A549 (cell line): ENCODE measurements around the gene RAPGEF6. TPM values are rescaled to one million over a fixed set of nuclear protein-coding genes. Genes with fewer than 3 reads are reported as not detected.

ENCODE experiments used
- ATAC-seq, 2 experiments: fragments of 200-7000 bp in 1 of 2; fragments of >200 bp in 1 of 2; cut with Nextera tagmentation in 1 of 2; cut with Tn5 transposase in 1 of 2; 3 replicates each; pipeline versions ENCODE4 v1.8.0 to v1.9.1; 2018 to 2020; ENCODE audit warnings: mild to moderate bottlenecking in 1 of 2, moderate library complexity in 1 of 2
- CTCF ChIA-PET: fragments of 300-600 bp; sonication (Branson Sonifier 250); formaldehyde crosslinking; extraction: SDS; loops from one replicate; lab custom pipeline; 2021; ENCODE audit warnings: antibody characterized with exemption, inconsistent platforms; lab: Yijun Ruan, JAX
- POLR2A ChIA-PET: fragments of 350-600 bp; formaldehyde crosslinking; extraction: SDS; loops from one replicate; lab custom pipeline; 2021; ENCODE audit warnings: antibody characterized with exemption, inconsistent platforms; lab: Yijun Ruan, JAX
- DNase-seq, 2 experiments: peaks; one replicate each; pipeline versions ENCODE4 v3.0.0 to v3.0.0-alpha.2; 2011 to 2016; ENCODE audit warnings: low read depth in 1 of 2, low spot score in 1 of 2
- FAIRE-seq: peaks from 2 replicates; lab custom pipeline; 2011; peaks lifted over from hg19 to GRCh38; lab: Jason Lieb, UNC
- H3K27ac ChIP-seq, 2 experiments: fragments of >200 bp; sonication (Bioruptor Twin); formaldehyde crosslinking; 3 replicates each; pipeline ENCODE4 v1.5.1; 2016 to 2017
- H3K4me1 ChIP-seq: fragments of >200 bp; sonication (Bioruptor Twin); formaldehyde crosslinking; 3 replicates; pipeline ENCODE4 v1.6.1; 2016
- H3K4me2 ChIP-seq: fragments of >200 bp; sonication (Bioruptor Twin); formaldehyde crosslinking; 3 replicates; pipeline ENCODE4 v1.6.1; 2016
- H3K4me3 ChIP-seq: fragments of >200 bp; sonication (Bioruptor Twin); formaldehyde crosslinking; 3 replicates; pipeline ENCODE4 v1.5.1; 2016
- H3K9me3 ChIP-seq: fragments of >200 bp; sonication (Bioruptor Twin); formaldehyde crosslinking; 3 replicates; pipeline ENCODE4 v1.6.1; 2016
- CHD2 ChIP-seq: fragments of 150-350 bp; IDR thresholded peaks from 2 replicates; pipeline ENCODE4 v1.6.1; 2014; ENCODE audit warnings: low read length; ENCODE audit not compliant: partially characterized antibody
- EP300 ChIP-seq, 2 experiments: fragments of >200 bp; sonication (Bioruptor Twin); formaldehyde crosslinking; IDR thresholded peaks; 2 replicates in 1 of 2; 3 replicates in 1 of 2; pipeline ENCODE4 v1.6.1; 2016 to 2017
- FOXS1 ChIP-seq: fragments of 250-450 bp; sonication (Bioruptor Pico); IDR thresholded peaks from 2 replicates; pipeline ENCODE4 v1.5.0; 2020; ENCODE audit warnings: mild to moderate bottlenecking, moderate library complexity
- NFE2L2 ChIP-seq: fragments of 150-350 bp; conservative IDR thresholded peaks from 2 replicates; pipeline ENCODE4 v1.6.1; 2014; ENCODE audit warnings: low read length
- NPAS2 ChIP-seq: fragments of 250-450 bp; sonication (Bioruptor Pico); IDR thresholded peaks from 2 replicates; pipeline ENCODE4 v1.8.0; 2022; ENCODE audit warnings: mild to moderate bottlenecking, moderate library complexity, borderline replicate concordance
- POLR2AphosphoS2 ChIP-seq: conservative IDR thresholded peaks from 2 replicates; pipeline ENCODE4 v1.6.1; 2012; ENCODE audit warnings: low read length, improper control_type of control experiment, inconsistent platforms
- TFCP2L1 ChIP-seq: fragments of 250-450 bp; sonication (Bioruptor Pico); IDR thresholded peaks from 2 replicates; pipeline ENCODE4 v1.5.0; 2021; ENCODE audit warnings: mild to moderate bottlenecking
- WGBS: methylation state at CpG from one replicate; pipeline ENCODE4 v1.1.6; 2017; ENCODE audit errors: missing lambda C conversion rate; 5-methylcytosine and 5-hydroxymethylcytosine counted together
- polyA plus RNA-seq, 4 experiments: library from polyadenylated mRNA; depleted of rRNA in 3 of 4; stranded (reverse); fragments of >200 nt; fragmentation: RNase III in 1 of 4; extraction: RNeasy Plus Mini Kit Qiagen cat#74134 plus additional on column Dnase treatment in 1 of 4; gene quantifications; 2 replicates in 3 of 4; 3 replicates in 1 of 4; pipeline ENCODE4 v1.2.3, GENCODE V29; 2011 to 2017
- TF ChIP-seq, protein P1 (sequence below): fragments of >200 bp; sonication (Bioruptor Twin); formaldehyde crosslinking; IDR thresholded peaks from 3 replicates; pipeline ENCODE4 v1.6.1; 2016
- TF ChIP-seq, protein P2 (sequence below): fragments of 200-600 bp; sonication (generic); IDR thresholded peaks from 2 replicates; pipeline ENCODE4 v1.6.1; 2016; ENCODE audit warnings: antibody characterized with exemption, mild to moderate bottlenecking, moderate library complexity
- TF ChIP-seq, protein P3 (sequence below): IDR thresholded peaks from 2 replicates; pipeline ENCODE4 v1.6.1; 2012

Gene RAPGEF6
- polyA plus RNA-seq, 2 of the 4 experiments (the other 2 are of a cell fraction) = 5.9 to 15.2 TPM

DNA sequence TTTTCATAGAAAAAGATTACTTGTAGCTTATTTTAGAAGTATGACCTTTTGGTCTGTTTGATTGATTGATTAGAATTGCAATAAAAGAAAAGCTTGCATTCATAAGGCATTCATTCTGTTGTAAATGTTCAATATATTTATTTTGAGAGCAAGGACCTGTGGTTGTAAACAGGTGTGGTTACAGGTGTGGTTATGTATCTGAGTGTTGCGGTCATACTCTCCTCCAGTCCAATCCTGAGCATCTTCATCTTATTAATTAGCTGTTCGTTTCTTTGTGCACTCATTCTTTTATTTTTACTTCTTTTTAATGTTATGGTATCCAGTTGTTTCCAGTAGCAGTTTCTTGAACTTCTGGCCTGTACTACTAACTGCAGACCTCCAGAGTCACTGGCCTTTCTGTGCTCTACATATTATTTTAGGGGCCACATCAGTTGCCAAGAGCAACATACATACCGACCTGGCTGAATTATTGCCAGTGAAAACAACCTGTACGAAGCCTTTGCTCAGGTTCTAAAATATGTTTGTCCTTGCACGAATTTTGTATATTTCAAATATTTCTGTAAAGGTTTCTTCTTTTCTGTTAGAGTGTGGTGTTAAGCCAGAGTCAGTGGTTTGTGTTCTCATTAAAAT lies 242.4 kb downstream of the RAPGEF6 start:
- TF ChIP-seq CHD2 = no peak
- no peak for TF ChIP-seq TFCP2L1 (CRISPR knock-in tag)
- TF ChIP-seq, all 56 proteins: peak for 0
- Histone ChIP-seq H3K4me1 (peaks cover 9% of the 10 kb centered on the region; the same call in 1 of the 3 replicates), H3K4me3 (no peak overlapping the region), H3K27ac (no peak overlapping the region), H3K4me2 (no peak overlapping the region), H3K9me3 (no peaks in the 10 kb centered on the region)
- FAIRE-seq (no peak), DNase-seq (no peak), ATAC-seq (no peak)
- ChIA-PET CTCF (interaction anchor here (3.3 kb wide), 1 partner anchor 10 kb away, joined by 9 read pairs; no protein-coding TSS in a partner anchor), POLR2A (no interaction called here)
- 77% methylated on average over 5 of the region's 5 CpGs for WGBS

DNA sequence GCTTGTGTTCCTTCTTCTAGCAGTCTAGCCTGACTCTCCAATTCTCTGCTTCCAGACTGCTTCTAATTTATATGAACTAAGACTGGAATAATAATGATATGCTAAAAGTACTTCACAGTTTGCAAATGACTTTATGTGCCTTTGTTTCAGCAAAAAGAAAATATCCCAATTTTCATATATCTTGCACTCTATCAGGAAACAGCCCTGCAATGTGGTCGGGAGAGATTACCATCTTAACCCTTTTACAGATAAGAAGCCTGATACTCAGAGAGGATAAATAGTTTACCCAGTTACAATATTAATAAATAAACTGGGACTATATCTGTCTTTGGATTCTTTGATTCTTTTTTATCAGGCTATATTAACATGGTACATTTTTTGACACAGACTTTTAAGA lies 245.2 kb downstream of the RAPGEF6 start:
- 76% methylated on average over 1 of the region's 1 CpG for WGBS

DNA sequence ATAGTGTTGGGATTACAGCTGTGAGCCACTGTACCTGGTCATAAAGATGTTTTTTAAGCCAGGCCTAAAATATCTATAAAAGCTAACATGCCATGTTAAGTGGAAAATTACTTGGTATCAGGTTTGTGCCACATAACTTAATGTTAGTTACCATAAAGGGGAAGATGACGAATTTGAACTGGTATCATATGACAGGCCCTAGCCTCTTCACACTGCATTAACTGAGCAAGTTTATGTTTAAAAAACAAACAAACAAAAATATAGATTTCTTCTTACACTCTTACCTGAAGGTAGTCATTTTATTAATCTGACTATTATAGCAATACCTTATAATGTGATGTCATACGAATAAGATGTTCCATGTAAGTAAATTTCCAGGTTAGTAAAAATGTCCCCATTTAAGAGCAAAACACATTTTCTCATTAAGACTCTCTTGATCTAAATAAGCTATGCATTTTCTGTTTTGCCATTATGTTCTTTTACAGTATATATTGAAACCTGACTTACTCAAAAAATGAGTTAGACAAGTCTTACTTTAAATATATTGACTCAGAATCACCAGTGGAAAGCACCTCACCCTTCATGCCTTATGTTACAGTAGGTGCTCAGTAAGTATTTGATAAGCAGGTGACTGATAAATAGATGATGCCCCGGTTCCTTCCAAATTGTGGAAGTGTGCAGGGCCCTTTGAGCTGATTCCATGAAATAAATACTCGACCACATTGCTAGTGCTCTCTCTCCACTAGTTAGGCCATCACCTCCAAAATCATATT lies 245.7 kb downstream of the RAPGEF6 start:
- Histone ChIP-seq H3K4me1 (peaks cover 7% of the 10 kb centered on the region; the same call in 1 of the 3 replicates), H3K27ac (no peak overlapping the region), H3K9me3 (no peaks in the 10 kb centered on the region), H3K4me2 (no peak overlapping the region), H3K4me3 (no peak overlapping the region)
- POLR2A ChIA-PET = interaction anchor here (1.0 kb wide), 1 partner anchor 126 kb away, joined by 3 read pairs; the partner anchor contains the start of gene CDC42SE2
- FAIRE-seq (no peak), ATAC-seq (no peak), DNase-seq (no peak)
- 95% methylated on average over 4 of the region's 4 CpGs for WGBS
- CTCF ChIA-PET = interaction anchor here (0.6 to 1.6 kb wide), 3 partner anchors 12 to 181 kb away, joined by 3 read pairs; no protein-coding TSS in a partner anchor
- TF ChIP-seq TFCP2L1 (CRISPR knock-in tag) = no peak
- TF ChIP-seq, protein P1, sequence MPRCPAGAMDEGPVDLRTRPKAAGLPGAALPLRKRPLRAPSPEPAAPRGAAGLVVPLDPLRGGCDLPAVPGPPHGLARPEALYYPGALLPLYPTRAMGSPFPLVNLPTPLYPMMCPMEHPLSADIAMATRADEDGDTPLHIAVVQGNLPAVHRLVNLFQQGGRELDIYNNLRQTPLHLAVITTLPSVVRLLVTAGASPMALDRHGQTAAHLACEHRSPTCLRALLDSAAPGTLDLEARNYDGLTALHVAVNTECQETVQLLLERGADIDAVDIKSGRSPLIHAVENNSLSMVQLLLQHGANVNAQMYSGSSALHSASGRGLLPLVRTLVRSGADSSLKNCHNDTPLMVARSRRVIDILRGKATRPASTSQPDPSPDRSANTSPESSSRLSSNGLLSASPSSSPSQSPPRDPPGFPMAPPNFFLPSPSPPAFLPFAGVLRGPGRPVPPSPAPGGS = no peak
- TF ChIP-seq POLR2AphosphoS2 = no peak
- TF ChIP-seq FOXS1 (CRISPR knock-in tag) = no peak

More for the DNA sequence above, 245.2 kb downstream of the RAPGEF6 start:
- Histone ChIP-seq H3K4me2 (no peak overlapping the region), H3K27ac (no peak overlapping the region)
- ChIA-PET POLR2A (interaction anchor here (1.0 kb wide), 1 partner anchor 126 kb away, joined by 3 read pairs; the partner anchor contains the start of gene CDC42SE2), CTCF (interaction anchor here (1.4 to 1.6 kb wide), 2 partner anchors 13 to 26 kb away, joined by 3 read pairs; no protein-coding TSS in a partner anchor)
- no peak for FAIRE-seq
- TF ChIP-seq FOXS1 (CRISPR knock-in tag) (no peak), EP300 (IDR thresholded peaks at IDR 0.05) (no peak), NFE2L2 (no peak), NPAS2 (CRISPR knock-in tag) (no peak)
- TF ChIP-seq, protein P2, sequence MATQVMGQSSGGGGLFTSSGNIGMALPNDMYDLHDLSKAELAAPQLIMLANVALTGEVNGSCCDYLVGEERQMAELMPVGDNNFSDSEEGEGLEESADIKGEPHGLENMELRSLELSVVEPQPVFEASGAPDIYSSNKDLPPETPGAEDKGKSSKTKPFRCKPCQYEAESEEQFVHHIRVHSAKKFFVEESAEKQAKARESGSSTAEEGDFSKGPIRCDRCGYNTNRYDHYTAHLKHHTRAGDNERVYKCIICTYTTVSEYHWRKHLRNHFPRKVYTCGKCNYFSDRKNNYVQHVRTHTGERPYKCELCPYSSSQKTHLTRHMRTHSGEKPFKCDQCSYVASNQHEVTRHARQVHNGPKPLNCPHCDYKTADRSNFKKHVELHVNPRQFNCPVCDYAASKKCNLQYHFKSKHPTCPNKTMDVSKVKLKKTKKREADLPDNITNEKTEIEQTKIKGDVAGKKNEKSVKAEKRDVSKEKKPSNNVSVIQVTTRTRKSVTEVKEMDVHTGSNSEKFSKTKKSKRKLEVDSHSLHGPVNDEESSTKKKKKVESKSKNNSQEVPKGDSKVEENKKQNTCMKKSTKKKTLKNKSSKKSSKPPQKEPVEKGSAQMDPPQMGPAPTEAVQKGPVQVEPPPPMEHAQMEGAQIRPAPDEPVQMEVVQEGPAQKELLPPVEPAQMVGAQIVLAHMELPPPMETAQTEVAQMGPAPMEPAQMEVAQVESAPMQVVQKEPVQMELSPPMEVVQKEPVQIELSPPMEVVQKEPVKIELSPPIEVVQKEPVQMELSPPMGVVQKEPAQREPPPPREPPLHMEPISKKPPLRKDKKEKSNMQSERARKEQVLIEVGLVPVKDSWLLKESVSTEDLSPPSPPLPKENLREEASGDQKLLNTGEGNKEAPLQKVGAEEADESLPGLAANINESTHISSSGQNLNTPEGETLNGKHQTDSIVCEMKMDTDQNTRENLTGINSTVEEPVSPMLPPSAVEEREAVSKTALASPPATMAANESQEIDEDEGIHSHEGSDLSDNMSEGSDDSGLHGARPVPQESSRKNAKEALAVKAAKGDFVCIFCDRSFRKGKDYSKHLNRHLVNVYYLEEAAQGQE = no peak
- TF ChIP-seq, protein P3, sequence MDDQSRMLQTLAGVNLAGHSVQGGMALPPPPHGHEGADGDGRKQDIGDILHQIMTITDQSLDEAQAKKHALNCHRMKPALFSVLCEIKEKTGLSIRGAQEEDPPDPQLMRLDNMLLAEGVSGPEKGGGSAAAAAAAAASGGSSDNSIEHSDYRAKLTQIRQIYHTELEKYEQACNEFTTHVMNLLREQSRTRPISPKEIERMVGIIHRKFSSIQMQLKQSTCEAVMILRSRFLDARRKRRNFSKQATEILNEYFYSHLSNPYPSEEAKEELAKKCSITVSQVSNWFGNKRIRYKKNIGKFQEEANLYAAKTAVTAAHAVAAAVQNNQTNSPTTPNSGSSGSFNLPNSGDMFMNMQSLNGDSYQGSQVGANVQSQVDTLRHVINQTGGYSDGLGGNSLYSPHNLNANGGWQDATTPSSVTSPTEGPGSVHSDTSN = no peak
- TF ChIP-seq, all 56 proteins: peak for 0
- no peak overlapping the region for H3K4me3 ChIP-seq
- DNase-seq = no peak
- ATAC-seq = no peak
- H3K4me1 ChIP-seq = peaks cover 9% of the 10 kb centered on the region; the same call in 1 of the 3 replicates
- H3K9me3 ChIP-seq = no peaks in the 10 kb centered on the region
